ENCODE results near the gene DTNB.
"Not testable (repeated sequence)": the region's sequence is repeated elsewhere in the genome, so short reads cannot be mapped to it uniquely, and the experiment has no call there.

The DTNB gene

DNA sequence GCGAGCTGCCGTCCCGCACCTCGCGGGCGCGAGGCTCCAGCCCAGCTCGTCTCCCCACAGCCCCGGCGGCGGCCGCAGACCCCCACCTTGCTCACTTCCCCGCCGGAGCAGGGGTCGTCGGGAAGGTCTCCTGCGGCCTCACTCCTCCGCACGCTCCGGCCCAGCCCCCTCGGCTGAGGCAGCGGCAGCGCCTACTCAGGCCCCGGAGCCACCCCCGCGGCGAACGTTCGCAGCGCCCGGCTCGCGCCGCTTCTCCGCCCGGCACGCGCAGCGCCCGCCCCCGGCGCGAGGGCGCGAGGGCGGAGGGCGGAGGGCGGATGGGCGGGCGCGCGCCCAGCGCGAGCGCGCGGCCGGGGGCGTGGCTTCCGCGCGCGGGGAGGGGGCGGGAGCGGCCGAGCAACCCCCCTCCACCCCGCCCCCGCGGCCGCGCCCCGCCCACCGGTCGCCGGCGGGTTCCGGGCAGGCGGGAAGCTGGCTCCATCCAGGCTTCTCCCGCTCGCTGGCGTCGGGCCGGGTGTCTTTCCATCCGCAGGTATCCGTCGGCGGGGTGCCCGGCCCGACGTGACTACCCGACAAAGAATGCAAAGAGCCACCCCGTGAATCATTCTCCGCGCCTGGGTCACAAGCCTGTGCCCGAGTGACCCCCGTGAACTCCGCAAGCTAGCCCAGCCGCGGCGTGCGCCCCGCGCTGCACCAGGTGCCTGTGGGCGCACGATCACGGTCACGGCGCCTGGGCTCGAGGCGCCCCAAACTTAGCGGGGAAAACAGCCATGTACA lies at the start of gene DTNB:
TSS of gene DTNB (minus strand) at position 278 of the 777 bp plus-strand sequence. CDS start 20,917 bp downstream, outside the sequence.
- DNase-seq: peak; percentile 75 to 80

DNA sequence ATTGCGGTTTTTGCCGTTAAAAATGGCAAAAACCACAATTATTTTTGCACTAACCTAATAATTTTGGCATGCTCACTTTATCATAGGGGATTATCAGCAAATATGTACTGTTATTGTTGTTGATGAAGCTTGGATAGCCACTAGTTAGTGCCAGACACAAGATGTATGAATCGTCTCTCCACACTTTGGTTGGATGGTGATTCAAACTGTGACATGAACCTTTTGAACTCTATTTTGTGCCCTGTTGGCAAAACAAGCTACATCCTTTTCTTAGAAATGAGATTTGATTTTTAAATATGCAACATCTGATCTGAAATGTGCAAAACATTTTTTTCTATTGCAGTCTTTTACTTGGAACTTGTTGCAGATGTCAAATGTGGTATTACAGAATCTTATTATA lies 48.8 kb upstream of the DTNB start:
- no peak for DNase-seq

DNA sequence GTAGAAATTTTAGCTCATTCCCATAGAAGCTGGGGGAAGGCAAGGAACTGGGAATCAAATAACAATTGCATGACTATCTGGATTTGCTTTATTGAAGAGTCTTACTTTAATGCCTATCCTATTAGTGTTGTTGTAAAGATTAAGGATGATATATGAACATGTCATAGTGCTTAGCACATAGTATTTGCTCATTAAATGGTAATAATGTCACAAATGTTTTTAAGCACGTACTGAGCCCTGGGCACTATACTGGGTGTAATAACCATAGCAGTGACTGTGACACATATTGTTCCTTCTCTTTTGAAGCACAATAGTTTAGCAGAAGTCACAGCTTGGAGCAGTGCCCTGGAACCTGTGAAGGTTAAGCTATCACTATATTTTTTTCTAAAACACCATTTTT lies 47.2 kb upstream of the DTNB start:
- DNase-seq: no peak

DNA sequence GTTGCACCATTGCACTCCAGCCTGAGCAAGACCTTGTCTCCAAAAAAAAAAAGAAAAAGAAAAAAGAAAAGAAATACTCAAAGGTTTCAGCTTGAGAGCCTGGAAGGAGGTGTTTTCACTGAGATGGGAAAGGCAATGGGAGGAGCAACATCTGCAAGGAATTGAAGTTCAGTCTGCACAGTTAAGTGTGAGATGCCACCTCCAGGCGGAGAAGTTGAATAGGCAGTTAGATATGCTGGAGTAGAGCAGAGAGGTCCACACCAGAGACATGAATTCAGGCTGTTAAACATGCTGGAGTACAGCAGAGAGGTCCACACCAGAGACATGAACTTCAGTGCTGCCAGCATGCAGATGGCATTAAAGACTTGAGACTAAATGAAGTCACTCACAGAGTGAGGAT lies 41.4 kb upstream of the DTNB start:
- DNase-seq: no peak

DNA sequence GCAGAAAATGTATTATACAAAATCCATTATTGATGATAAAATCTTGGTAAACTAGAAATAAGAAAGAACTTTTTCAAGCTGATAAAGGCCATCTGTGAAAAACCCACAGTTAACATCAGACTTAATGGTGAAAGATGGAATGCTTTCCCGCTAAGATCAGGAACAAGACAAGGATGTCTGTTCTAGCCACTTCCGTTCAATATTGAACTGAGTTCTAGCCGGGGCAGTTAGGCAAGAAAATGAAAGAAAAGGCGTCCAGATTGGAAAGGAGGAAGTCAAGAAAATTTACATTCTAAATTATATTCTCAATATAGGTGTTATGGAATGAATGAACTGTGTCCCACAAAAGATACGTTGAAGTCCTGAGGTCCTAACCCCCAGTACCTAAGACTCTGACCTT lies 39.1 kb upstream of the DTNB start:
- no peak for DNase-seq

DNA sequence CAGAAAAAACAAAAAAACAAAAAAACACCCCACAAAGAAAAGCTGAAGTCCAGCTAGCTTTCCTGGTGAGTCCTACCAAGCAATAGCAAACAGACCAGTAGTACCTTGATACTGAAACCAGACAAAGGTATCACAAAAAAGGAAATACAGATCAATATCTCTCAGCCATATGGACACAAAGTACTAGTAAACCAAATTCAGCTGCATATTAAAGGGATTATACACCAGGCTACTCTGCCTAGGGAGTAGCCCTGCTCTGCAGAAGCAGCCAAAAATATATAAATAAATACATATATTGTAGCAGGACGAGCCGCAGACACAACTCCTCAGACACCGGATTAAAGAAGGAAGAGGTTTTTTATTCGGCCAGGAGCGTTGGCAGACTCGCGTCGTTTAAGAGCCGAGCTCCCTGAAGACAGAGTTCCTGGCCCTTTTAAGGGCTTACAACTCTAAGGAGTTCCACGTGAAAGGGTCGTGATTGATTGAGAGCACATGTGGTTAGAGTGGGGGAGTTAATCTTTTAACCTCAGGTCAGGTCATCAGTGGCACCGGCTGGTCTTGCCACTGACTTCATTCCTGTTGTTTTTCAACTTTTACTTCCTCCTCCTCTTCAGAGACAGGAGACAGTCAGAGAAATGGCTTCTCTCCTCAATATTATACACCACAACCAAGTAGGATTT lies 38.4 kb upstream of the DTNB start:
- no peak for DNase-seq

DNA sequence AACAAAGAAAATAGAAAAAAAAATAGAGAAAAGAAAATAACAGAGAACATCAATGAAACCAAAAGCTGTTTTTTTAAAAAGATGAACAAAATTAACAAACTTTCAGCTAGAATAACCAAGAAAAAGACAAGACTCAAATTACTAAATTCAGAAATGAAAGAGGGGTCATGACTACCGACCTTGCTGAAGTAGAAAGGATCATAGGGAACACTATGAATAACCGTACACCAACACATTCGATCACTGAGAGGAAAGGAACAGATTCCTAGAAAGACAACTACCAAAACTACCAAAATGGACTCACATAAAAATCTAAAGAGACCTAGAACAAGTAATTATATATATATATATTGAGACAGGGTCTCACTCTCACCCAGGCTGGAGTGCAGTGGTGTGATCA lies 37.4 kb upstream of the DTNB start:
- no peak for DNase-seq

DNA sequence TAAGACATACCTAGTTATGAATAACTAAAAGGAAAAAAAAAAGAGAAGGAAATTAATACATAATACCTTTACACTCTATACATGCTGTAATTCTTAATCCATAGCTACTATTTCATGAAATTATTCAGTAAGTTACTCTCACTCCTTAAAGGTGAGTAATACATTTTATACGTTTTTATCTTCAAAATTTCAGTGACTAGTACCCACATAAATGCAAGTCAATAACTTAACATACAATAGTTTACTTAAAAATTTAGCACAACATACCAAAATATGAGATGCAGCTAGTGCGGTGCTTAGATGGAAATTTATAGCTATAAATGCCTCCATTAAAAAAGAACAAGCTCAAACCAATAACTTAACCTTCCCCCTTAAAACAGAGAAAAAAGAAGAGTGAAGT lies 36.0 kb upstream of the DTNB start:
- no peak for DNase-seq

DNA sequence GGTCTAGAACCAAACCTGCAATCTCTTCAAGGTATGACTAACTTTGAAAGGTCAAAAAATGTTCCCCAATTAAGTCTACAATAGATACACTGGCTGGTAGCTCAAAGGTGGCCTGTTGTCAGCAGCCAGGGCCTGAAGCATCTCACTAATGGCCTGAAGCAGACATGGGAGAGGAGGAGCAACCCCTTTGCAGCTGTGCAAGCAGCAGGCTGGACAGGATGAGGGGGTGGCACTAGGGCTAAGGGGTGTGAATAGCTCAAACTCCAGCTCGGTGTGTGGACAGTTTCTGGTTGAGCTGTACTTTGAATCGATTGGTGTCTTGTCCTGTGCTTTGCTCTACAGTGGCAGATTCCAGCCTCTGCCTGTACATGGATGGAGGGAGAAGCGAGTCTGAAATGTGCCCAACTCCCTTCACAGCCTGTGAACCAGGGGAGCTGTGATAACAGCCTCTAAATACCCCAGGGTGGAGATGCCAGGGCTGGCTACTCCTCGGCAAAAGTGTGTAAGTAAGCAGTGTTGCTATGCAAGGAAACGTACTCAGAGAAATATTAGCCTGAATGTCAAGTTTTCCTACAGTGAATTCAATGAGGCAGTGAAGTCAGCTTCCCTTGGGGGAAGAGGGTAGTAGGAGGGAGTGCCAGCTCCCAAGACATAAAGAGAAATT lies 34.7 kb upstream of the DTNB start:
- DNase-seq: no peak

DNA sequence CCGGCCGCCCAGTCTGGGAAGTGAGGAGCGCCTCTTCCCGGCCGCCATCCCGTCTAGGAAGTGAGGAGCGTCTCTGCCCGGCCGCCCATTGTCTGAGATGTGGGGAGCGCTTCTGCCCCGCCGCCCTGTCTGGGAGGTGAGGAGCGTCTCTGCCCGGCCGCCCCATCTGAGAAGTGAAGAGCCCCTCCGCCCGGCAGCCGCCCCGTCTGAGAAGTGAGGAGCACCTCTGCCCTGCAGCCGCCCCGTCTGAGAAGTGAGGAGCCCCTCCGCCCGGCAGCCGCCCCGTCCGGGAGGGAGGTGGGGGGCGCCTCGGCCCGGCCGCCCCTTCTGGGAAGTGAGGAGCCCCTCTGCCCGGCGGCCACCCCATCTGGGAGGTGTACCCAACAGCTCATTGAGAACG lies 32.2 kb upstream of the DTNB start:
- not testable (repeated sequence) for DNase-seq

DNA sequence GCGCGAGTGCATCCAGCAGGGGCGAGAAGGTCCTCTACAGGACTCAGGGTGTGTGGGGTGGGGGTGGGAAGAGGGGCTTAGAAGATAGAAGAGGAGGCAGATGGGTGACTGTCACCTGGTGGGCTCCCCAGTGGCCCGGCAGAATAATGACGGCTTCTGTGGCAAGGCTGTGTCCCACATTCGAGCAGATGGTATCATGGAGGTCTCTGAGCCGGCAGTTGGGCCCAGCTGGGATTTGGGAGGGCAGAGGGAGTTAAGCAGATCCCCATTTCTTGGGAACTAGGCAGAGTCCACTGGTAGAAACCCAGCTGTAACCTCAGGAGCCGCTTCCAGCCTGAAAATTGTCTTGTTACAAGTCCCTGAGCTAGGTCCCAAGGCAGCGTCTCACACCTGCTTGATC lies 28.4 kb upstream of the DTNB start:
- no peak for DNase-seq

DNA sequence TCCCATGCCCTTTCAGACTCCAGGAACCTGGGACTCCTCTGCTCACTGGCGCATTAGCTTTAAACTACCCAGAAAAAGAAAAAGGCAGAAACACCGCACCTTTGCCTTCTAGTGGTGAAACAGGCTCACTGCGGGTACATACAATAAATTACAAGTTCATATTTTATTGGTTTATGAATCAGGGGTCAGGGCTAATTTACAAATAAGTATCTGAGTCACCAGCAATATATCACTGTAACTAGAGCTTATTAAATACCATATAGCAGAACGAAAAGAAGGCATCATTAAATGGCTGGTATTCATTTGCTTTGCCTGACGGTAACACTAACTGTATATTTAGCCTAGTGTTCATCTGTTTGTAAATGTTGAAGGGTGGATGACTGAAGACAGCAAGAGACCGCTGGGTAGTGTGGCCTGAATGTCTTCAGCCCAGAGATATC lies 26.9 kb upstream of the DTNB start:
- DNase-seq: peak; percentile 20 to 35

DNA sequence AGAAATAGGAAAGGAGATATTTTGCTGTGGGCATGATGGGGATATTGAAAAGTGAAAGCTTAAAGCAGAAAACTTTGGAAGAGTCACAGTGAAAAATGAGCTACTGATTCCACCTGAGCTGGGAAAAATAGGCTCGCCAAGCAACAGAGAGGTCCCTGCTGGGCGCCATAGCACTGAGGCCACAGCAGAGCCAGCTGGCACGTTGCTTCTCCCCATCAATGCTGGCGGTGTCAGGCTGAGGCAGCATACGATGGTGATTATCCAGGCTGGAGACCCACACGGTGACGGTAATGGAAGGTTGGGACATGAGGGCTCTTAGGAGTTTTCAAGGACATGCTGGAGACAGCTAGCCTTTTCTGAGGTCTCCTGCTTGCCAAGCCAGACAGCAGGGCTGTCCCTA lies 25.8 kb upstream of the DTNB start:
- no peak for DNase-seq

DNA sequence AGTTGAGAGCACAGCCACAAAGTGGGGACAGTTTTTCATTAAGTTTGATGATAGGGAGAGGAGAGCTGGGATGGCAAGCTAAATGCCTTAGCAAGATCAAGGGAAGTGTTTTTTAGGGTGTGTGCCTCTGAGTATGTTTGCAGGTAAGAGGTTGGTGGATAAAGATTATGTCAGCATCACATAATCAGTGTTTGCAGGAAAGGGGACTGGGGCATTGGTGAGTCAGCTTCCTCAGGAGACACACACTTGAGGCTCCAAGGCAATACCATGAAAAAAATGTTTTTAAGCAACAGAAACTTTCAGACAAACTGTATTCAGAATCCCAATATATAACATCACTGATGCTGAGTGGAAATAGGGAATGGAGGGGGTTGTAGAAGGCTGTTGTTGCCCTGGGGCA lies 25.4 kb upstream of the DTNB start:
- no peak for DNase-seq

DNA sequence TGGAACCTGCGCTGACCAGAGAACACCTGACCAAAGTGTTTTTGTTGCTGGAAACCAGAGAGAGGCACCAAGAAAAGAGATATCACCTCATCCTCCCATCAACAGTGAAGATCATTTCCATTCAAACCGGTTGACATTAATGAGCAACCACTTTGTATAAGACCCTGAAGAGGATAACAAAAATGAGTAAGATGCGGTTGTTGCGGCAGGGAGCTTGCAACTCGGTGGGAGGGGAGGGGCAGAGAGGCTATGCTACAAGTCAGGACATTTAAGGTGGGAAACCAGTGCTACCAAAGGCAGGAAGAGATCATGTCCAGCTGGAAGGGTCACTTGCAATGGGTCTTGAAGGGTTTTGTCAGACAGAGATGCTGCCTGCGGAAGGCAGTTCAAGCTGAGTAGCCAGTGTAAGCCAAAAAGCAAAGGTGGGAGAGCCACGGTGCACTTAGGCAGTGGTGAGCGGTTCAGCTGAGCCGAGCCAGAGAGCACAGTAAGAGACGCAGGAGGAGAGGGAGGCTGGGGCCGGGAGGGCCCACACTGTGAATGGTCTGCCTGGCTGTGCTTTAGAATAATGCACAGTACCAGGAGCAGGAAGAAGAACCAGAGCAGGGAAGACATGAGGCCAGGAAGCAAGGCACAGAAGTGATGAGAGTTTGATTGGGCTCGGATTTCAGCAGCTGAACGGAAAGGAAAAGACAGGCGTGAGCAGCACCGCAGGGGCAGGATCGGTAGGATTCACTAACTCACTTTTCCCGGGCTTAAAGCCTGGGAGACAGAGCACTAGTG lies 24.4 kb upstream of the DTNB start:
- no peak for DNase-seq

DNA sequence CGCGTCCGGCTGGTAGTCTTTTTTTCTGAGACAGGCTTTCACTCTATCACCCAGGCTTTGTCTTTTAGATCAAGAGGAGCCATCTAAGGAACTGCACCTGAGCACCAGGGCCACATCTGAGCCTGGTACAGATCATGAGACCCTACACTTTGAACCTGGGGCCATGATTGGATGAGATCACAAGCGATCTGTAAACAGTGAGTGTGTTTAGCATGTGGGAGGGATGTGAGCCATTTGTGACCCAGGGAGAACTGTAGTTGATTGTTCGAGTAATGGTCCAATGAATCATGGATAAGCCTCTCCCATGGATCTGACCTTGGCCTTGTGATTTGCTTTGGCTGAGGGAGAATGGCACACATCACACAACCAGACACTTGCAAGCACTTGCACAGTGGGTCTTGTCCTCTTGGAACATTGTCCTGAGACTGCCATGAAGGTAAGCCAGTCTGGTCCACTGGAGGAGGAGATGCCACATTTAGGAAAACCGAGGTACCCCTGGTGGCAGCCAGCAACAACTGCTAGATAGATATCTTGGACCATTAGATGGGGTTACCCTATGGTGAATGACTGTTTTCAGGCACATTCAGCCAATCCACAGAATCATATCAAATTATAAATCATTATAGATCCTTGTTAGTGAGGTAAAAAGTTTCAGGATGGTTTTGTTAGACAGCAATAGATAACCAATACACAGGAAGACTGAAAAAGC lies 19.5 kb upstream of the DTNB start:
- DNase-seq: no peak

DNA sequence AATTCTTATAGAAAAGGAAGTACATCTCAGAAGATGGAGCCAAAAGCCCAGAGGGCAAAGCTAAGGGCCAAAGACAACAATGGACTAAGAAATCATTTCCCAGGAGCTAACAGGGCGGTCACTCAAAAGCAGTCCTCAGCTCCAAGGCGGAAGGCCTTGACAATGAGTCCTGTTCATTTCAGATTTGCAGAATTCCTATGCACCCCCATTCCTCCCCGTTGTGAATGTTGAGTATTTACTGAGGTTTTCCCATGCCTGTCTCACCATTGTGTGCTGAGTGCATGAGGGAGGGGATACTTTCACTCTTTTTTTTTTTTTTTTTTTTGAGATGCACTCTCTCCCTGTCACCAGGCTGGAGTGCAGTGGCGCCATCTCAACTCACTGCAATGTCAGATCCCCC lies 18.8 kb upstream of the DTNB start:
- DNase-seq: no peak

DNA sequence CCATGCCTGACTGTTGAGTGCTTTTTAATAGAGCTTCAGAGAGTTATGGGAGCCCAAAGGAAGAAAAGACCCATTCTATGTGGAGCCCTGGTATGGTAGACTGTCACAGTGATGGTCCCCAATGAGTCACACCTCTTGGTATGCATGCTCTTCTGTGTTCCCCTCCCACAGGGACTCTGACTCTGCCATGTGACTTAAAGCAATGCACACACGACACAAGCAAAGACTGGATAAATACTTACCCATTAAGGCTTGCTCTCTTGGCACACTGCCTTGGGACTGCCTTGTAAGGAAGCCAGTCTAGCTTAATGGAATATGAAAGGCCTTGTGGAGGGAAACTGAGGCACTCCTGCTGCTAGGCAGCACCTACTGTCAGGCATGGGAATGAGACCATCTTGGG lies 16.7 kb upstream of the DTNB start:
- DNase-seq: no peak

DNA sequence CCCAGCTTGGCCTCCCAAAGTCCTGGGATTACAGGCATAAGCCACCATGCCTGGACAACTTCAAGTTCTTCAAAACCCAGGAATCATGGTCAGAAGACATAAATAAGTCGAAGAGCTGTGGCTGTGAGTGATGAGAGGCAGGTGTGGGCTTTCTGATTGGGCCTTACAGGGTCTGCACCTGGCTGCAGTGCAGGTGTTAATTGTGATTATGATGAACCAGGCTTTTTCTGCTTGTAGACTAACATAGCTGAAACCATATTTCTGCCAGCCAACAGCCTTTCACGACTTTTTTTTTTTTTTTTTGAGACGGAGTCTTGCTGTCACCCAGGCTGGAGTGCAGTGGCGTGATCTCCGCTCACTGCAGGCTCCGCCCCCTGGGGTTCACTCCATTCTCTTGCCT lies 14.9 kb upstream of the DTNB start:
- no peak for DNase-seq

DNA sequence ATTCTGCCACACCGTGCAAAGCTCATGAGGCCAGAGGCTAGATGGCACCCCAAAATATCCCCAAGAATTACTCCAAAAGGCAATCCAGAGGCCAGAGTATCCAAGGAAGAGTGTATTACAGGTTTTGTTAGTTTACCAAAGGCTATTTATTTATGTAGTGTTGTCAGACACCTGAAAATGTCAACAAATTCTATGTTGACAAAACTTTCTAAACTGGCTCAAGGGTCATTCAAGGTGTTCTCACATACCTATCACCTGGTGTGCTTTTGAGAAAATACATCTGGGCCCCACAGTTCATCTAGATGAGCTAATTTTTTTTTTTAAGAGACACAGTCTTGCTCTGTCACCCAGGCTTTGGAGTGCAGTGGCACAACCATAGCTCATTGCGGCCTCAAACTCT lies 12.4 kb upstream of the DTNB start:
- DNase-seq: no peak

DNA sequence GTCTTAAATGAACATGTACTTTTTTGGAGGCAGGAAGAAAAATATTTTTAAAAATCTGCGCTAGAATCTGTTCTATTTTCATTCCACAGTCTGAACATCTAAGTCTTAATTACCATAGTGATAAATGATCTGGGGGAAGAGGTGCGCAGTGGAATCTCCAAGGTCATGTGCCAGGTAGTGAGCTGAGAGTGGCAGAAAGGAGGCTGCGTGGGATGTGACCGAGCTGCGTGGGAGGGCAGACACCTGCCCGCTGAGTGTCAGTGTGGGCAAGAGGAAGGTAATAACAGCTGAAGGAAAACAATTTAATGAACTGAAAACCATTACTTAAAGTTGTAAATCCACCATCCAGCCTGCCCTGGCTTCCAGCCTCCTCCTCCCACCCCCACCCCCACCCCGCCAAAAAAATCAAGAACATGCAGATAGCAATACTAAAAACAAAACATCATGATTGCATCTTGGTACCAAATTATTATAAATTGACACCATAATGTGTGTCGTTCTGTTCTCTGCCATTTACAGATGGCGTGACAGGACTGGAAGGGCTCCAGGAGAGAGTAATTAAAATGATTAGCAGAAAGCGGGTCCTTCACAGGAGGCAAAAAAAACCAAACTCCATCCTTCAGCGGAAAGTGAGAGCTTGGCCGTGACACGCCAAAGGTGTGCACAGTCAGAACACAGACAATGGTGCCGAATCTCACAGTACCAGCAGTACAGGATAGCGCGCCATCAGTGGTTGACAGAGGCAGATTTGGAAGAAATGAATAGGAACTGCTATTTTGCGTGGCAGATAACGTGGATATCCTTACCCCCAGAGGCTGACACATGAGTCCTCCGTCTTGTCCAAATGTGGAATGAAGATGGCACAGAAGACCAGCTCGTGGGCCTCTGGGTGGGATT lies 11.4 kb upstream of the DTNB start:
- DNase-seq: peak; percentile 33 to 41

DNA sequence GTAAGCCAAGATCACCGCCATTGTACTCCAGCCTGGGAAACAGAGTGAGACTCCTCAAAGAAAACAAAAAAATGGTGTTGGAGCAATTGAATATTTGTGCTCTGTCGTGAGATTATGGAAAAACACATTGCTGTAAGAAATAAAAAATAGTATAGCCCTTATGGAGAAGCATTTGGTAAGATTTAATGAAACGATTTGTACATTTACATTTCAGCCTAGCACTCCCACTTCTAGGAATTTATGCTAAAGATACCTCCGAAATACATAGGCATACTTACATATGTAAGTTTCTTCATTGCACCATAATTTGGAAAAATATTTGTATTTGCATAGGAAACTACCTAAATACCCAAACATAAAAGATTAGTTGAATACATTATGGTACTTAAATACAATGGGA lies 8.7 kb upstream of the DTNB start:
- no peak for DNase-seq
